ENCODE results near the gene LIN7C. TPM values are rescaled to one million over a fixed set of nuclear protein-coding genes. Genes with fewer than 3 reads are reported as not detected.

Gene LIN7C
- polyA plus RNA-seq, 1 donor (not counting 4 experiments of a cell fraction or from before 2014, with no cell fraction given), result 23.0 TPM

DNA sequence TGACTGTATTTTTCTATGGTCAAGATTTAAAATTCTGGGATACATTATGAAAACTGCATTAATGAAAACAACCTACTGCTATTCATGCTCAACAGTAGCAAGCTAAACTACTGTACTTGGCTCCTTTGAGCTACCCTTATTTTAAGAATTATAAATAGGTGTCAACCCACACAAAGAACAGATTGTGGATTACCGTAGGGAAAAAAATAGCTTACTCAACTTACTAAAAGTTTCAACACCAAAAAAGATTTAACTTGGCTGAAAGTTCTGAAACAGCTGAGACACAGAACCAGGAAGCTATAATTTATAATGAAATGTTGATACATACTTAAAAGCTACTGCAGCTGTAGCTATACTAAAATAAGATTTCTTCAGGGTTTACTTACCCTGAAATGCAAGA lies 10.1 kb downstream of the LIN7C start:
- Histone ChIP-seq H3K9me1 (ENCODE audit: control insufficient read depth, extremely low read depth, insufficient read depth, low read length) (no peaks in the 10 kb centered on the region), H3K27me3 (ENCODE audit: control insufficient read depth, extremely low read depth, insufficient read depth, low read length) (no peaks in the 10 kb centered on the region), H3K27ac (ENCODE audit: control insufficient read depth, insufficient read depth, low read length) (no peak overlapping the region), H3K9me3 (ENCODE audit: control insufficient read depth, low read depth, low read length) (no peaks in the 10 kb centered on the region), H3K4me1 (ENCODE audit: control insufficient read depth, extremely low read depth, insufficient read depth, low read length) (no peaks in the 10 kb centered on the region), H4K20me1 (ENCODE audit: control insufficient read depth, extremely low read depth, insufficient read depth, low read length) (no peaks in the 10 kb centered on the region), H3K79me2 (ENCODE audit: control insufficient read depth, insufficient read depth, low read length) (peaks cover 20% of the 10 kb centered on the region), H3K4me3 (ENCODE audit: control insufficient read depth in 2 of 3, extremely low read depth in 1 of 3, insufficient read depth in 2 of 3, low read depth in 1 of 3, low read length in 3 of 3) (no peak overlapping the region), H3K4me2 (ENCODE audit: control insufficient read depth, extremely low read depth, insufficient read depth, low read depth, low read length) (no peak overlapping the region), H3K9ac (ENCODE audit: control insufficient read depth, extremely low read depth, insufficient read depth, low read length) (no peak overlapping the region), H3K36me3 (ENCODE audit: control insufficient read depth in 2 of 2, extremely low read depth in 1 of 2, insufficient read depth in 2 of 2, low read length in 2 of 2) (peaks cover 14 to 34% of the 10 kb centered on the region in 2 experiments), H2AFZ (ENCODE audit: control insufficient read depth, low read length) (no peak overlapping the region)
- TF ChIP-seq CTCF (optimal IDR thresholded peaks at IDR 0.05 in 1 of 3, IDR thresholded peaks at IDR 0.05 in 1 of 3, conservative IDR thresholded peaks at IDR 0.05 in 1 of 3; ENCODE audit: extremely low read depth in 1 of 3, insufficient read depth in 2 of 3, low read length in 3 of 3), result no peak
- TF ChIP-seq EZH2 (IDR thresholded peaks at IDR 0.05; ENCODE audit: low read length), result no peak
- no peak for DNase-seq (ENCODE audit: low read depth, low spot score)
- FAIRE-seq, result no peak
- dilution Hi-C loops (cut with MboI; ENCODE audit: extremely low pct_ligation_motif_present, low sequenced_read_pairs), result loop anchor here (25.0 kb wide), 1 partner anchor 309 kb away; no protein-coding TSS in a partner anchor

GRCh38 chr11:27495710-27496300 lies 10.8 kb downstream of the LIN7C start:
- DNase-seq (ENCODE audit: low read depth, low spot score), result no peak
- peaks cover 17 to 36% of the 10 kb centered on the region in 2 experiments for H3K36me3 ChIP-seq (ENCODE audit: control insufficient read depth in 2 of 2, extremely low read depth in 1 of 2, insufficient read depth in 2 of 2, low read length in 2 of 2)
- dilution Hi-C loops (cut with MboI; ENCODE audit: extremely low pct_ligation_motif_present, low sequenced_read_pairs), result loop anchor here (25.0 kb wide), 1 partner anchor 309 kb away; no protein-coding TSS in a partner anchor
- no peaks in the 10 kb centered on the region for H3K27me3 ChIP-seq (ENCODE audit: control insufficient read depth, extremely low read depth, insufficient read depth, low read length)
- no peak overlapping the region for H3K4me3 ChIP-seq (ENCODE audit: control insufficient read depth in 2 of 3, extremely low read depth in 1 of 3, insufficient read depth in 2 of 3, low read depth in 1 of 3, low read length in 3 of 3)
- no peak overlapping the region for H2AFZ ChIP-seq (ENCODE audit: control insufficient read depth, low read length)
- no peaks in the 10 kb centered on the region for H4K20me1 ChIP-seq (ENCODE audit: control insufficient read depth, extremely low read depth, insufficient read depth, low read length)
- no peak overlapping the region for H3K4me2 ChIP-seq (ENCODE audit: control insufficient read depth, extremely low read depth, insufficient read depth, low read depth, low read length)
- no peak overlapping the region for H3K27ac ChIP-seq (ENCODE audit: control insufficient read depth, insufficient read depth, low read length)
- FAIRE-seq, result no peak
- H3K79me2 ChIP-seq (ENCODE audit: control insufficient read depth, insufficient read depth, low read length), result peaks cover 20% of the 10 kb centered on the region
- no peaks in the 10 kb centered on the region for H3K9me3 ChIP-seq (ENCODE audit: control insufficient read depth, low read depth, low read length)
- TF ChIP-seq CTCF (optimal IDR thresholded peaks at IDR 0.05 in 1 of 3, IDR thresholded peaks at IDR 0.05 in 1 of 3, conservative IDR thresholded peaks at IDR 0.05 in 1 of 3; ENCODE audit: extremely low read depth in 1 of 3, insufficient read depth in 2 of 3, low read length in 3 of 3) (no peak), EZH2 (IDR thresholded peaks at IDR 0.05; ENCODE audit: low read length) (no peak)
- no peaks in the 10 kb centered on the region for H3K9me1 ChIP-seq (ENCODE audit: control insufficient read depth, extremely low read depth, insufficient read depth, low read length)
- H3K9ac ChIP-seq (ENCODE audit: control insufficient read depth, extremely low read depth, insufficient read depth, low read length), result no peak overlapping the region
- H3K4me1 ChIP-seq (ENCODE audit: control insufficient read depth, extremely low read depth, insufficient read depth, low read length), result no peaks in the 10 kb centered on the region

Data from keratinocyte (primary cell).